ENCODE measurements around the gene DUSP28. TPM values are rescaled to one million over a fixed set of nuclear protein-coding genes. Genes with fewer than 3 reads are reported as not detected.
A peak's percentile ranks its signal among the peaks of the same experiment; 100 is the strongest.

Gene DUSP28
- total RNA-seq, 6 donors from 2014 or later = 3.2 to 30.4 (median 5.7) TPM

DNA sequence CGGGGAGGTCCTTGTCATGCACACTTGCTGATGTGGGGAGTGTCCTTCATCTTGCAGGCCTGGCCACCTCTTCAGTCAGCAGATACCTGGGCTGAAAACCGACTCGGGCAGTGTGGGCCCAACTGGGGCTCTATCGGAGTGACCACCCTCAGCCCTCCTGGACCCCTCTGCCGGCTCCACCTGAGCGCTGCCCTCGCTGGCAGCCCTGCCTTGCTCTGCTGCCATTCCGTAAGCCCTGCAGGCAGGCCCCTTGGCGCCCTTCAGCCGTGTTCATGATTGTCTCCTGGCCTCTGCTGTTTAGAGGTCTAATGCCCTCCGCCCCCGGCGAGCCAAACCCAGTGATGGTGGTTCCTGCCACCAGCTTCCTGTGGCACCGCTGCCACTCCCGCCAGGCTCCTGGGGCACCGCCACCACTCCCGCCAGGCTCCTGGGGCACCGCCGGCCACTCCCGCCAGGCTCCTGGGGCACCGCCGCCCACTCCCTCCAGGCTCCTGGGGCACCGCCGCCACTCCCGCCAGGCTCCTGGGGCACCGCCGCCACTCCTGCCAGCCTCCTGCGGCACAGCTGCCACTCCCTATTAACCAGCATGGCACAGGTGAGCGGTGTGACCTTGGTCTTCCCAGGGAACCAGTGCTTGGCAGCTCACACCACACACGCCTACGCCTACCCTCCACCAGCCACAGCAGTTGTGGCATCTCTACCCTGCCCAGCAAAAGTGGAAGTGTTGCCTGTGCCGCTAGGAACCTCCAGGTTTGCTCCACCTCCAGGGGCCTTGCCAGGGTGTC, 42.3 kb downstream of the DUSP28 start:
- peaks cover 3 to 33% (median 24%) of the 10 kb centered on the region in 4 donors for H3K36me3 ChIP-seq
- WGBS, 2 donors = 88 to 93% methylated on average over 23 to 32 of the region's 32 CpGs
- ATAC-seq (ENCODE audit: low FRiP score in 2 of 2) (no peak), DNase-seq (no peak)
- H3K4me3 ChIP-seq = no peak overlapping the region
- peaks cover 0 to 15% (median 6%) of the 10 kb centered on the region in 4 donors for H3K4me1 ChIP-seq
- TF ChIP-seq POLR2A (IDR thresholded peaks at IDR 0.05) (no peak), POLR2AphosphoS5 (IDR thresholded peaks at IDR 0.05) (no peak), EP300 (IDR thresholded peaks at IDR 0.05) (no peak), CTCF (IDR thresholded peaks at IDR 0.05) (no peak)
- no peaks in the 10 kb centered on the region for H3K27me3 ChIP-seq
- no peak overlapping the region for H3K27ac ChIP-seq
- H3K9me3 ChIP-seq = no peaks in the 10 kb centered on the region

- DNase-seq = peak; percentile 12 to 77
- Histone ChIP-seq H3K36me3 (peaks cover under 1 to 25% (median 16%) of the 10 kb centered on the region in 4 donors), H3K4me1 (peaks cover 0 to 15% (median 6%) of the 10 kb centered on the region in 4 donors), H3K4me3 (no peak overlapping the region), H3K9me3 (no peaks in the 10 kb centered on the region), H3K27ac (no peak overlapping the region), H3K27me3 (no peaks in the 10 kb centered on the region)
- TF ChIP-seq POLR2A (IDR thresholded peaks at IDR 0.05) (no peak), EP300 (IDR thresholded peaks at IDR 0.05) (no peak), CTCF (IDR thresholded peaks at IDR 0.05) (no peak), POLR2AphosphoS5 (IDR thresholded peaks at IDR 0.05) (no peak)
- ATAC-seq (ENCODE audit: low FRiP score in 2 of 2) = no peak
- 92 to 94% methylated on average over 7 to 22 of the region's 22 CpGs for WGBS, 2 donors
Observed at GRCh38 chr2:240603081-240603835, 43.1 kb downstream of the DUSP28 start.

DNA sequence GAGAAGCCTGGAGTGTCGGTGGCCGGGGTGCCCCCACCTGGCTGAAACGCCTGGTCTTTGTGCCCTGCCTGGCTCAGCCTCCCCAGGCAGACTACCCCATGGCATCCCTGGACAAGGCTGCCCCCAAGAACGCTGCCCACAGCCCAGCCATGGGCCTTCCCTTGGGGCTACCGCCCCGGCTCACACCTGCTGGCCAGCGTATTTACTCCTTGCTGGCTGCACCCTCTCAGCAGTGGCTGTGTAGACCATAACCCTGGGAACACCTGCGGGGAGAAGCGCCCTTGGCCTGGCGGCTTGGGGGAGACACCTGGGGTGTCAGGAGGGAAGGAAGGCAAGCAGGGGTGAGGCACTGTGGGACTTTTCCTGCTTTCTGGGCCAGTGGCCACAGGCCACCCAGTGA, 43.7 kb downstream of the DUSP28 start:
- no peaks in the 10 kb centered on the region for H3K27me3 ChIP-seq
- TF ChIP-seq POLR2AphosphoS5 (IDR thresholded peaks at IDR 0.05) = no peak
- TF ChIP-seq CTCF (IDR thresholded peaks at IDR 0.05) = no peak
- no peak for TF ChIP-seq POLR2A (IDR thresholded peaks at IDR 0.05)
- TF ChIP-seq EP300 (IDR thresholded peaks at IDR 0.05) = no peak
- ATAC-seq (ENCODE audit: low FRiP score in 2 of 2) = no peak
- H3K4me1 ChIP-seq = peaks cover 0 to 15% (median 6%) of the 10 kb centered on the region in 4 donors
- no peak overlapping the region for H3K4me3 ChIP-seq
- peaks cover 0 to 19% (median 11%) of the 10 kb centered on the region in 4 donors for H3K36me3 ChIP-seq
- H3K27ac ChIP-seq = no peak overlapping the region
- H3K9me3 ChIP-seq = no peaks in the 10 kb centered on the region
- 91% methylated on average over 10 of the region's 10 CpGs; no CpG with 5 or more reads in 1 of the 2 donors for WGBS, 2 donors
- peak in 1 of 2 donors; percentile 76 for DNase-seq

DNA sequence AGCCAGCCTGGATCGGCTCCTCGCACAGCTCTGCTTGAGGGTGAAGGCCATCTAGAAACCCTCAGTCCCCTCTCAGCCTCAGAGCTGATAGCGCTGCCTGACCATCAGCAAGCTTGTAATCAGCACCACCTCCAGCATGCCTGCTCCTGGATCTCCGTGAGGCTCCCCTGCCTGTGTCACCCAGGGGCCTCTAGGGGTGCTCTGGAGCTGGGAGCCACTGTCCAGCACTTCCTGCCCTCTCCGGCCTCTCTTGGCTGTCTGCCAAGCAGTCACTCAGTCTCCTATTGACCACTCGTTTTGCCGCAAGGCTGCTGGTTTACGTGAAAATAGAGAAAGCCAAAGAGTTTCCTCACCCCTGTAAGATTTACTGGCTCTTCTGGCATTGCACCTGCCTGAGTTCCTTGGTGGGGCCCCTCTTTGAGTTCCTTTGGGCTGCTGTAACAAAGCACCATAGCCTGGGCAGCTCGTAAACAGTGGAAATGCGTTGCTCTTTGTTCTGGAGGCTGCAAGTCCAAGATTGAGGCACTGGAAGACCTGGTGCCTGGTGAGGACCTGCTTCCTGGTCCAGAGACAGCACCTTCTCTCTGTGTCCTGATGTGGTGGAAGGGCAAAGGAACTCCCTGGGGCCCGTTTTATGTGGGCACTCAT, 44.3 kb downstream of the DUSP28 start:
- H3K36me3 ChIP-seq = peaks cover 0 to 13% (median 5%) of the 10 kb centered on the region in 4 donors
- peak; percentile 70 to 84 for ATAC-seq (ENCODE audit: low FRiP score in 2 of 2)
- no peaks in the 10 kb centered on the region for H3K27me3 ChIP-seq
- H3K27ac ChIP-seq = no peak overlapping the region
- peak overlapping the region in 1 of 4 donors; percentile 7 for H3K4me3 ChIP-seq
- 41 to 42% methylated on average over 10 of the region's 11 CpGs for WGBS, 2 donors
- H3K4me1 ChIP-seq = peaks cover 0 to 15% (median 6%) of the 10 kb centered on the region in 4 donors
- H3K9me3 ChIP-seq = no peaks in the 10 kb centered on the region
- DNase-seq = peak in 1 of 2 donors; percentile 87
- TF ChIP-seq POLR2AphosphoS5 (IDR thresholded peaks at IDR 0.05) (no peak), CTCF (IDR thresholded peaks at IDR 0.05) (peak; percentile 52 to 75 (median 66)), POLR2A (IDR thresholded peaks at IDR 0.05) (no peak)
